GM12878 (cell line): Measurements from ENCODE around the gene LSAMP. TPM values are rescaled to one million over a fixed set of nuclear protein-coding genes. Genes with fewer than 3 reads are reported as not detected.

ENCODE experiments used
- CBX3 ChIP-seq: fragments of 200-600 bp; sonication (generic); IDR thresholded peaks from 2 replicates; pipeline ENCODE4 v1.6.1; 2016; ENCODE audit warnings: low read depth, borderline replicate concordance
- DPF2 ChIP-seq: fragments of 450-650 bp; IDR thresholded peaks from 2 replicates; pipeline ENCODE4 v1.6.1; 2017; ENCODE audit warnings: mild to moderate bottlenecking
- GATAD2B ChIP-seq: fragments of 450-650 bp; conservative IDR thresholded peaks from 2 replicates; pipeline ENCODE4 v1.6.1; 2017; ENCODE audit warnings: low read depth, mild to moderate bottlenecking, moderate library complexity
- JUNB ChIP-seq: IDR thresholded peaks from 2 replicates; pipeline ENCODE4 v1.6.1; 2016; ENCODE audit warnings: antibody characterized with exemption, mild to moderate bottlenecking
- JUND ChIP-seq: IDR thresholded peaks from 2 replicates; pipeline ENCODE4 v1.6.1; 2012; ENCODE audit warnings: low read depth, mild to moderate bottlenecking, low read length, improper control_type of control experiment, moderate library complexity
- NFIC ChIP-seq: IDR thresholded peaks from 2 replicates; pipeline ENCODE4 v1.6.1; 2012; ENCODE audit warnings: low read depth, mild to moderate bottlenecking, inconsistent platforms, low read length, moderate library complexity
- NFXL1 ChIP-seq: fragments of 450-650 bp; IDR thresholded peaks from 2 replicates; pipeline ENCODE4 v1.6.1; 2017; ENCODE audit warnings: antibody characterized with exemption, mild to moderate bottlenecking, borderline replicate concordance
- NFYB ChIP-seq: IDR thresholded peaks from 2 replicates; pipeline ENCODE4 v1.6.1; 2011; ENCODE audit warnings: low read depth, mild to moderate bottlenecking, low read length, improper control_type of control experiment, moderate library complexity; ENCODE audit not compliant: insufficient read depth
- NR2F1 ChIP-seq: fragments of 450-650 bp; conservative IDR thresholded peaks from 2 replicates; pipeline ENCODE4 v1.6.1; 2017; ENCODE audit warnings: mild to moderate bottlenecking
- RAD21 ChIP-seq: IDR thresholded peaks from 2 replicates; pipeline ENCODE4 v1.6.1; 2011; ENCODE audit warnings: mild to moderate bottlenecking, low read depth, low read length, moderate library complexity; ENCODE audit not compliant: insufficient read depth
- RAD51 ChIP-seq: fragments of 450-650 bp; IDR thresholded peaks from 2 replicates; pipeline ENCODE4 v1.6.1; 2016; ENCODE audit warnings: moderate library complexity, mild to moderate bottlenecking, inconsistent platforms
- RCOR1 ChIP-seq: conservative IDR thresholded peaks from 2 replicates; pipeline ENCODE4 v1.6.1; 2012; ENCODE audit warnings: low read depth, low read length, improper control_type of control experiment
- SREBF1 ChIP-seq: IDR thresholded peaks from 2 replicates; pipeline ENCODE4 v1.6.1; 2012; ENCODE audit warnings: mild to moderate bottlenecking, low read length
- SRF ChIP-seq, 2 experiments: IDR thresholded peaks; 2 replicates each; pipeline ENCODE4 v1.6.1; 2011; ENCODE audit warnings: low read depth in 2 of 2, low read length in 2 of 2, mild to moderate bottlenecking in 1 of 2, moderate library complexity in 1 of 2
- STAT1 ChIP-seq: fragments of 450-650 bp; conservative IDR thresholded peaks from 2 replicates; pipeline ENCODE4 v1.6.1; 2014; ENCODE audit warnings: antibody characterized with exemption, mild to moderate bottlenecking
- ZNF274 ChIP-seq: IDR thresholded peaks from one replicate; pipeline ENCODE4 v1.8.0; 2011; ENCODE audit not compliant: insufficient read length, insufficient read depth
- polyA plus RNA-seq, 11 experiments: library from polyadenylated mRNA; depleted of rRNA in 4 of 11; unstranded in 6 of 11; stranded (reverse) in 5 of 11; fragments of >200 nt; fragmentation: Nextera tagmentation in 4 of 11; fragmentation: Illumina TruSeq in 1 of 11; extraction: Ambion mirVana in 4 of 11; extraction: Trizol in 1 of 11; gene quantifications; 1 replicate in 1 of 11; 2 replicates in 10 of 11; pipeline versions ENCODE4 v1.2.1 to v1.2.3, GENCODE V29; 2011 to 2016; ENCODE audit warnings: inconsistent platforms in 2 of 11, missing spikeins in 2 of 11, low read depth in 1 of 11
- total RNA-seq, 4 experiments: library from RNA; depleted of rRNA in 3 of 4; stranded (reverse); fragments of >200 nt in 3 of 4; fragmentation: Illumina TruSeq in 1 of 4; extraction: Trizol in 1 of 4; gene quantifications; 2 replicates each; pipeline versions ENCODE4 v1.2.1 to v1.2.3, GENCODE V29; 2013 to 2021
- TF ChIP-seq, protein P1 (sequence below): fragments of 450-650 bp; IDR thresholded peaks from 2 replicates; pipeline ENCODE4 v1.6.1; 2017; ENCODE audit warnings: borderline replicate concordance
- TF ChIP-seq, protein P2 (sequence below): fragments of 450-650 bp; IDR thresholded peaks from 2 replicates; pipeline ENCODE4 v1.6.1; 2017; ENCODE audit warnings: mild to moderate bottlenecking
- TF ChIP-seq, protein P3 (sequence below): fragments of 450-650 bp; IDR thresholded peaks from 2 replicates; pipeline ENCODE4 v1.6.1; 2016; ENCODE audit warnings: mild to moderate bottlenecking
- TF ChIP-seq, protein P4 (sequence below): fragments of 450-650 bp; formaldehyde crosslinking; IDR thresholded peaks from 2 replicates; pipeline ENCODE4 v1.4.0; 2022; ENCODE audit warnings: mild to moderate bottlenecking, moderate library complexity
- TF ChIP-seq, protein P5 (sequence below): IDR thresholded peaks from 2 replicates; pipeline ENCODE4 v1.6.1; 2011; ENCODE audit warnings: low read depth, mild to moderate bottlenecking, low read length, moderate library complexity, borderline replicate concordance; ENCODE audit errors: extremely low read depth
- TF ChIP-seq, protein P6 (sequence below): fragments of 450-650 bp; IDR thresholded peaks from 2 replicates; pipeline ENCODE4 v1.6.1; 2017; ENCODE audit warnings: low read depth, mild to moderate bottlenecking, moderate library complexity

The LSAMP gene
- total and polyA plus RNA-seq, 10 of the 15 experiments (the other 5 are each of a cell fraction or from before 2014, with no cell fraction given), result 2.0 to 12.7 (median 6.5) TPM

DNA sequence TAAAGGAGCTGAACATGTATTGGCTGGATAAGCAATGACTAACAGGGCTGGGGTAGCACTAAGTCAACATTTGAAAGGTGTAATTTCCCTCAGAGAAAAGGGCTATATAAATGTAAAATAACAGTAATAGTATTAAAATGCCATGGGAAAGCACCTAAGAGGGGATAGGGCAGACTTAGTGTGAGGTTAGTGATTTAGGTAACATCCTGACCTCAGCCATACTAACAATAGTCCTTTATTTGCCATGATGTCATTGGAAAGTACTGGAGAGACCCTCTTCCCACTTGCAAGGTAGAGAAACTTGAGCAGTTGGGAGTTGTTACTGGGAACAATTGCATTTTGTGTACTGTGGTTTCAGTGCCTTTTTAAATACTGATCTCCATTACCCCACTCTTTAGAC lies 103.4 kb downstream of the LSAMP start (continued):
- TF ChIP-seq NFIC (peak; percentile 82; the same call in 1 of the 2 replicates), NR2F1 (peak; percentile 88), NFXL1 (no peak), NFYB (peak; percentile 44; the same call in 1 of the 2 replicates), SREBF1 (no peak), RAD51 (no peak), ZNF274 (no peak), JUNB (peak; percentile 83), SRF (IDR thresholded peaks at IDR 0.05; ENCODE audit: low read depth in 2 of 2, low read length in 2 of 2) (no peak), RCOR1 (no peak), JUND (no peak), STAT1 (no peak), DPF2 (peak; percentile 60; the same call in 1 of the 2 replicates), GATAD2B (no peak), RAD21 (no peak), CBX3 (no peak)
- TF ChIP-seq, protein P1, sequence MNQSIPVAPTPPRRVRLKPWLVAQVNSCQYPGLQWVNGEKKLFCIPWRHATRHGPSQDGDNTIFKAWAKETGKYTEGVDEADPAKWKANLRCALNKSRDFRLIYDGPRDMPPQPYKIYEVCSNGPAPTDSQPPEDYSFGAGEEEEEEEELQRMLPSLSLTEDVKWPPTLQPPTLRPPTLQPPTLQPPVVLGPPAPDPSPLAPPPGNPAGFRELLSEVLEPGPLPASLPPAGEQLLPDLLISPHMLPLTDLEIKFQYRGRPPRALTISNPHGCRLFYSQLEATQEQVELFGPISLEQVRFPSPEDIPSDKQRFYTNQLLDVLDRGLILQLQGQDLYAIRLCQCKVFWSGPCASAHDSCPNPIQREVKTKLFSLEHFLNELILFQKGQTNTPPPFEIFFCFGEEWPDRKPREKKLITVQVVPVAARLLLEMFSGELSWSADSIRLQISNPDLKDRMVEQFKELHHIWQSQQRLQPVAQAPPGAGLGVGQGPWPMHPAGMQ, result no peak
- TF ChIP-seq, protein P2, sequence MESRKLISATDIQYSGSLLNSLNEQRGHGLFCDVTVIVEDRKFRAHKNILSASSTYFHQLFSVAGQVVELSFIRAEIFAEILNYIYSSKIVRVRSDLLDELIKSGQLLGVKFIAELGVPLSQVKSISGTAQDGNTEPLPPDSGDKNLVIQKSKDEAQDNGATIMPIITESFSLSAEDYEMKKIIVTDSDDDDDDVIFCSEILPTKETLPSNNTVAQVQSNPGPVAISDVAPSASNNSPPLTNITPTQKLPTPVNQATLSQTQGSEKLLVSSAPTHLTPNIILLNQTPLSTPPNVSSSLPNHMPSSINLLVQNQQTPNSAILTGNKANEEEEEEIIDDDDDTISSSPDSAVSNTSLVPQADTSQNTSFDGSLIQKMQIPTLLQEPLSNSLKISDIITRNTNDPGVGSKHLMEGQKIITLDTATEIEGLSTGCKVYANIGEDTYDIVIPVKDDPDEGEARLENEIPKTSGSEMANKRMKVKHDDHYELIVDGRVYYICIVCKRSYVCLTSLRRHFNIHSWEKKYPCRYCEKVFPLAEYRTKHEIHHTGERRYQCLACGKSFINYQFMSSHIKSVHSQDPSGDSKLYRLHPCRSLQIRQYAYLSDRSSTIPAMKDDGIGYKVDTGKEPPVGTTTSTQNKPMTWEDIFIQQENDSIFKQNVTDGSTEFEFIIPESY, result no peak
- TF ChIP-seq, protein P3, sequence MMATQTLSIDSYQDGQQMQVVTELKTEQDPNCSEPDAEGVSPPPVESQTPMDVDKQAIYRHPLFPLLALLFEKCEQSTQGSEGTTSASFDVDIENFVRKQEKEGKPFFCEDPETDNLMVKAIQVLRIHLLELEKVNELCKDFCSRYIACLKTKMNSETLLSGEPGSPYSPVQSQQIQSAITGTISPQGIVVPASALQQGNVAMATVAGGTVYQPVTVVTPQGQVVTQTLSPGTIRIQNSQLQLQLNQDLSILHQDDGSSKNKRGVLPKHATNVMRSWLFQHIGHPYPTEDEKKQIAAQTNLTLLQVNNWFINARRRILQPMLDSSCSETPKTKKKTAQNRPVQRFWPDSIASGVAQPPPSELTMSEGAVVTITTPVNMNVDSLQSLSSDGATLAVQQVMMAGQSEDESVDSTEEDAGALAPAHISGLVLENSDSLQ, result no peak
- TF ChIP-seq, protein P4, sequence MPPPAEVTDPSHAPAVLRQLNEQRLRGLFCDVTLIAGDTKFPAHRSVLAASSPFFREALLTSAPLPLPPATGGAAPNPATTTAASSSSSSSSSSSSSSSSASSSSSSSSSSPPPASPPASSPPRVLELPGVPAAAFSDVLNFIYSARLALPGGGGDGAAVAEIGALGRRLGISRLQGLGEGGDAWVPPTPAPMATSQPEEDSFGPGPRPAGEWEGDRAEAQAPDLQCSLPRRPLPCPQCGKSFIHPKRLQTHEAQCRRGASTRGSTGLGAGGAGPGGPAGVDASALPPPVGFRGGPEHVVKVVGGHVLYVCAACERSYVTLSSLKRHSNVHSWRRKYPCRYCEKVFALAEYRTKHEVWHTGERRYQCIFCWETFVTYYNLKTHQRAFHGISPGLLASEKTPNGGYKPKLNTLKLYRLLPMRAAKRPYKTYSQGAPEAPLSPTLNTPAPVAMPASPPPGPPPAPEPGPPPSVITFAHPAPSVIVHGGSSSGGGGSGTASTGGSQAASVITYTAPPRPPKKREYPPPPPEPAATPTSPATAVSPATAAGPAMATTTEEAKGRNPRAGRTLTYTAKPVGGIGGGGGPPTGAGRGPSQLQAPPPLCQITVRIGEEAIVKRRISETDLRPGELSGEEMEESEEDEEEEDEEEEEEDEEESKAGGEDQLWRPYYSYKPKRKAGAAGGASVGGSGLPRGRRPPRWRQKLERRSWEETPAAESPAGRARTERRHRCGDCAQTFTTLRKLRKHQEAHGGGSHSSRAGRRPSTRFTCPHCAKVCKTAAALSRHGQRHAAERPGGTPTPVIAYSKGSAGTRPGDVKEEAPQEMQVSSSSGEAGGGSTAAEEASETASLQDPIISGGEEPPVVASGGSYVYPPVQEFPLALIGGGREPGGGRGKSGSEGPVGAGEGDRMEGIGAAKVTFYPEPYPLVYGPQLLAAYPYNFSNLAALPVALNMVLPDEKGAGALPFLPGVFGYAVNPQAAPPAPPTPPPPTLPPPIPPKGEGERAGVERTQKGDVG (CRISPR knock-in tag), result no peak
- TF ChIP-seq, protein P5, sequence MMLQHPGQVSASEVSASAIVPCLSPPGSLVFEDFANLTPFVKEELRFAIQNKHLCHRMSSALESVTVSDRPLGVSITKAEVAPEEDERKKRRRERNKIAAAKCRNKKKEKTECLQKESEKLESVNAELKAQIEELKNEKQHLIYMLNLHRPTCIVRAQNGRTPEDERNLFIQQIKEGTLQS, result no peak
- TF ChIP-seq, protein P6, sequence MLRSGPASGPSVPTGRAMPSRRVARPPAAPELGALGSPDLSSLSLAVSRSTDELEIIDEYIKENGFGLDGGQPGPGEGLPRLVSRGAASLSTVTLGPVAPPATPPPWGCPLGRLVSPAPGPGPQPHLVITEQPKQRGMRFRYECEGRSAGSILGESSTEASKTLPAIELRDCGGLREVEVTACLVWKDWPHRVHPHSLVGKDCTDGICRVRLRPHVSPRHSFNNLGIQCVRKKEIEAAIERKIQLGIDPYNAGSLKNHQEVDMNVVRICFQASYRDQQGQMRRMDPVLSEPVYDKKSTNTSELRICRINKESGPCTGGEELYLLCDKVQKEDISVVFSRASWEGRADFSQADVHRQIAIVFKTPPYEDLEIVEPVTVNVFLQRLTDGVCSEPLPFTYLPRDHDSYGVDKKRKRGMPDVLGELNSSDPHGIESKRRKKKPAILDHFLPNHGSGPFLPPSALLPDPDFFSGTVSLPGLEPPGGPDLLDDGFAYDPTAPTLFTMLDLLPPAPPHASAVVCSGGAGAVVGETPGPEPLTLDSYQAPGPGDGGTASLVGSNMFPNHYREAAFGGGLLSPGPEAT, result peak; percentile 95
